Right kidney (tissue), 1 donor: ENCODE measurements around the gene SCART1.
"Not testable (repeated sequence)": the region's sequence is repeated elsewhere in the genome, so short reads cannot be mapped to it uniquely, and the experiment has no call there.

Source experiments
- DNase-seq: peaks from one replicate; pipeline ENCODE4 v3.0.0-alpha.2; 2016

Gene SCART1

DNA sequence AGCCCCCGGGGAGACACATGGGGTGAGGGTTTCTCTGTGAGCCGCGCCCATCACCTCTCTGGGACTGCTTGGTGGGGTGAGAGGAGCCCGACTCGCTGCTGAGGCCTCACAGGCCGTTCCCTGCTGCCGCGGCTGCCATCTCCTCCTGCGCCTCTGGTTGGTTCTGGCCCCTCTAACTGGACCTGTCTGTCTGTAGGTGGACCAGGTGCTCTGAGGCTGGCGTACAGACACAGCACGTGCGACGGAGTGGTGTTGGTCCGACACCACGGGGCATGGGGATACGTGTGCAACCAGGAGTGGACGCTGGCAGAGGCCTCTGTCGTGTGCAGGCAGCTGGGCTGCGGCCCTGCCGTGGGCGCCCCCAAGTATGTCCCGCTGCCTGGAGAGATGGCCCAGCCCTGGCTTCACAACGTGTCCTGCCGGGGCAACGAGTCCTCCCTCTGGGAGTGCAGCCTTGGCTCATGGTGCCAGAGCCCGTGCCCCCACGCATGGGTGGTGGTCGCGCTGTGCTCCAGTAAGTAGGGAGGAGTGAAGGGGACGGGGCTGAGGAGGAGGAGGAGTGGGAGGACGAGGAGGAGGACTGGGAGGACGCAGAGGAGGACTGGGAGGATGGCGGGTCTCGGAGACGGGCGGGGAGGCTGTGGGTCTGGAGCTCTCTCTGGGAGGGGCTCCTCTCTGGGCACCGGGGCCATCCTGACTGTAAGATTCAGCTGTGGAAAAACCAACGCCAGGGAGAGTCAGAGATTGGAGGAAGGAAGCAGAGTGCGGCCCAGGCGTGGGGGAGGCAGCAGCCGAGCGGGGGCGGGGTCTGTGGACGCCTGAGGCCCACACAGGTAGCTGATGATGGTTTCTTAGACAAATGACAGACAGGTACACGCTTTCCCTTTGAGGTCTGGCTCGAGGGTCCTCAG, 2.6 kb downstream of the SCART1 start:
- DNase-seq, result no peak

DNA sequence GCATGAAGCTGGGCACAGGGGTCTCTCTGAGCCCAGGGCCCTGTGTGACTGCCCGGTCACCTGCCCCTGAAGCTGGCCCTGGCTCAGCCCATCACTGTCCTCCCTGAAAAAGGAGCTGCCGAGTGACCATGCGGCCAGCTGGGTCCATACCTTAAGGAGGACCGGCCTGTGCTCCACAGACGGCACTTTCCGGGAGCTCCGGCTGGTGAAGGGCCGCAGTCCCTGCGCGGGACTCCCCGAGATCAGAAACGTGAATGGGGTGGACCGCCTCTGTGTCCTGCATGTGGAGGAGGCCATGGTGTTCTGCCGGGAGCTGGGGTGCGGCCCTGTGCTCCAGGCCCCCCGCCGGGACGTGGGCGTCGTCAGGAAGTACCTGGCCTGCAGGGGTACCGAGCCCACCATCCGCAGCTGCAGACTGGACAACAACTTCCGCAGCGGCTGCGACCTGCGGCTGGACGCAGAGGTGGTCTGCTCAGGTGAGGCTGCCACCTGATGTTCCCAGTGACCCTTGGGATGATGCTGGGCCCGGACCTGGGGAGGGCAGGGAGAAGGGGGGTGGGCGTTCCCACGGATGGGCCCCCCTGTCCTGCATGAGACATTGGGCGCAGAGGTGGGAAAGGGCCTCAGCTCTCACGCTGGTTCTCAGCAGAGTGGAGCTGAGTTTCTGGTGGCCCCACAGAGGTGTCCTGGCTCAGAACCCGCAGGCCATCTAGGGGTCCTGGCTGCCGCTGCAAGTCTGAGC, 3.5 kb downstream of the SCART1 start:
- DNase-seq, result no peak

DNA sequence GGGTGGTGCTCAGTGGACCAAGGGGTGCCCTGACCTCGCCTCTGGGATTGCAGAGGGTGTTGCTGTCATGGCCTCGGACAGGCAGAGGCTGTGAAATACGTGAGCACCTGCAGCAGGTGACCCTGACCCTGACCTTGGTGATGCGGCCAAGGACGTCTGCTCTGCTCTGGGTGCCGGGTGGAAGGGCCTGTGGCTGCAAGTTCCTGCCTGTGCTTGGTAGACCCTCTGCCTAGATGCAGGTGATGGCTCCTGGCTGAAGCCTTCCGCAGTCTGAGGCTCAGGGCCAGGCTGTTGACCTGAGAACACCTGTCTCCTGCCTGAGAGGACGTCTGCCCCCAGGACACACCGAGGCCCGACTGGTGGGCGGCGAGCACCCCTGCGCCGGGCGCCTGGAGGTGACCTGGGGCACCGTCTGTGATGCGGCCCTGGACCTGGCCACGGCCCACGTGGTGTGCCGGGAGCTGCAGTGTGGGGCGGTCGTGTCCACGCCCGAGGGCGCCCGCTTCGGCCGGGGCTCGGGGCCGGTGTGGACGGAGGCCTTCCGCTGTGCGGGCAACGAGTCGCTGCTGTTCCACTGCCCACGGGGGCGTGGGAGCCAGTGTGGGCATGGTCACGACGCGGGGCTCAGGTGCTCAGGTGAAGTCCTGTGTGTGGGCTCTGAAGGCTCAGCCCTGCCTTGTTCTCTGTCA, 4.4 kb downstream of the SCART1 start:
- DNase-seq, result no peak

DNA sequence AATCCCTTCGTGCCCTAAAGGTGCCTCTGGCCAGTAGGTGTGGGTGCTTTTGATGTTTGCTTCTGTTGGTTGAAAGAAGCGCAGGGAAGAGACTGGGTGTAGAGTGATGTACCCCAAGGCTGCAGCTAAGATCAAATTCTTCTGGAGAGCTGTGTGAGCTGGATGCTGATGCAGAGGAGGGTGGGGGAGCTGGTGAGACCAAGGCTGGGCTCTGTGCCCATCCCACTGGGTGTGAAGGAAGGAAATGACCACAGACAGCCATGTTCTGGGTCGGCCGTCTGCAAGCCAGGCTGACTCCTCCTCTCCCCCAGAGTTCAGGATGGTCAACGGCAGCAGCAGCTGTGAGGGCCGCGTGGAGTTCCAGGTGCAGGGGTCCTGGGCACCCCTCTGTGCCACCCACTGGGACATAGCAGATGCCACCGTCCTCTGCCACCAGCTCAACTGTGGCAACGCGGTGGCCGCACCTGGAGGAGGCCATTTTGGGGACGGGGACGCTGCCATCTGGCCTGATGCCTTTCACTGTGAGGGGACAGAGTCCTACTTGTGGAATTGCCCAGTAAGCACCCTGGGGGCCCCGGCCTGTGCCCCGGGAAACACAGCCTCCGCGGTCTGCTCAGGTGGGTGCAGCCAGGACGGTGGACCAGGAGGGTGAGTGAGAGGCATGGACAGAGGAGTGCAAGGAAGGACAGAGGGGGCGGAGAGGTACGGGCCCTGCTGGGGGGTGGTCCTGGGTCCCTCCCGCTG, 5.1 kb downstream of the SCART1 start:
- no peak for DNase-seq

DNA sequence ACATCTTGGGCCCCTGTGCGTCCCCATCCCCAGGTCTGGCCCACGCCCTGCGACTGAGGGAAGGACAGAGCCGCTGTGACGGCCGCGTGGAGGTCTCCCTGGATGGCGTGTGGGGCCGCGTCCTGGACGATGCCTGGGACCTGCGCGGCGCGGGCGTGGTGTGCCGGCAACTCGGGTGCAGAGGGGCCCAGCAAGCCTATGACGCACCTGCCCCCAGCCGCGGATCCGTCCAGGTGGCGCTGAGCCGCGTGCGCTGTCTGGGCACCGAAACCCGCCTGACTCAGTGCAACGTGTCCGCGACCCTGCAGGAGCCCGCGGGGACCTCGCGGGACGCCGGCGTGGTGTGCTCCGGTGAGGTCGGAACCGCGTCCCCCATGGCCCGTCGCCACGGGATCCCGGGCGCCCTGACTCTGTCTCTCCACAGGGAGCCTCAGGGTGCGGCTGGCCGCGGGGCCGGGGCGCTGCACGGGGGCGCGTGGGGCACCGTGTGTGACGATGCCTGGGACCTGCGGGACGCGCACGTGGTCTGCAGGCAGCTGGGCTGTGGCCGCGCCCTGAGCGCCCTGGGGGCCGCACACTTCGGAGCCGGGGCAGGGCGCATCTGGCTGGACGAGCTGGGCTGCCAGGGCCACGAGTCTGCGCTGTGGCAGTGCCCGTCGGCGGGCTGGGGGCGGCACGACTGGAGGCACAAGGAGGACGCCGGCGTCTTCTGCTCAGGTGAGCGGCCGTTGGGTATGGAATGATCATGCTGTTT, 5.9 kb downstream of the SCART1 start:
- DNase-seq, result no peak

DNA sequence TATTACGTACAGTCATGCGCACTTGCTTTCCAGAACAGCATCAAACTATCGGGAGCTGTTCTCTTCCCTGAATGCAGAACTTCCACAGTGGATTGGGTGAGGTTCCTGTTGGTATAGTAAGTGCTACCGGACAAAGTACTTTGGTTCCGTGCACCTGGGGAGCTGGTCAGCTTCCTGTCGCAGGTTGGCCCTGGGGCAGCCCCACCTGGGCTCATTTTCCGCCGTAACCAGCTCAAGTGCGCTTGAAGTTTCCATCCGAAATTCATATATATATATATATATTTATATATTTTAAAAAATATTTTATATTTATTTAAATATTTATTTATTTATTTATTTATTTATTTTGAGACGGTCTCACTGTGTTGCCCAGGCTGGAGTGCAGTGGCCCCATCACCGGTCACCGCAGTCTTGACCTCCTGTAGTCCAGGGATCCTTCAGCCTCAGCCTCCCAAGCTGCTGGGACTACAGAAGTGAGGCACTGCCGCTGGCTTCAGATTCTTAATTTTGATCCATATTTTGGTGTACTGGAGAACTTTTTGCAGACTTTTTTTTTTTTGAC, 6.5 kb downstream of the SCART1 start:
- no peak for DNase-seq

DNA sequence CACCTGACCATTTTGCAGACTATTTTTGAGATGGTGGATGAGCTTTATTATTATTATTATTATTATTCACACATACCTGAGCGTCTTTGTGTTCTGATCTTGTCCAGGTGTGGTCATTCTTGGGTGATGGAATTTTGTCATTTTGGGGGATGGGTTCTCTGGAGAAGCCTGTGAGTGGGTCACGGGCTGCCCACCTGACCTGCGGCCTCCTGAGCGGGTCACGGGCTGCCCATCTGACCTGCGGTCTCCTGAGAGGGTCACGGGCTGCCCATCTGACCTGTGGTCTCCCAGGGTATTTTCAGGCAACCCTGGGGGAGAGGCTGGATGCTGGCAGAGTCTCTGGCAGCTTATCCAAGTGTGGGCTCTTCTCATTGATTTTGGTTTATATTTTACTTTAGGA, 7.3 kb downstream of the SCART1 start:
- no peak for DNase-seq

DNA sequence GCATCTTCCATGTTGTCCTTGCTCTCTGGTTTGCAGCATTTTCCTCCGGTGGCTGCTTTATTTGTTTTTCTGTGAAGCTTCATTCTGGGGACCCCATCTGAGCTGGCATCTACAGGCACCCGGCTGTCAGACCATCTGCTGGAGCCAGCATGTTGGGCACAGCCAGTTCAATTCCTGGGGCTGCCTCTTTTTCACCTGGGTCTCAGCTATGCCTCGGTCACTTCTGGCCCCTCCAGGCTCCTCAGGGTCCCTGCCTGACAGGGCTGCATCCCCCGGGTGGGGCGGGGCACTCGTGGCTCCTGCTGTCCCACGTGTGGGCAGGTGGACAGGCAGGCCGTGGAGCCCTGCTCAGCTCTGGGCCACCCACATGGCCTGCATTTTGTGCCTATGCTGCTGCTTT, 8.1 kb downstream of the SCART1 start:
- DNase-seq, result no peak

DNA sequence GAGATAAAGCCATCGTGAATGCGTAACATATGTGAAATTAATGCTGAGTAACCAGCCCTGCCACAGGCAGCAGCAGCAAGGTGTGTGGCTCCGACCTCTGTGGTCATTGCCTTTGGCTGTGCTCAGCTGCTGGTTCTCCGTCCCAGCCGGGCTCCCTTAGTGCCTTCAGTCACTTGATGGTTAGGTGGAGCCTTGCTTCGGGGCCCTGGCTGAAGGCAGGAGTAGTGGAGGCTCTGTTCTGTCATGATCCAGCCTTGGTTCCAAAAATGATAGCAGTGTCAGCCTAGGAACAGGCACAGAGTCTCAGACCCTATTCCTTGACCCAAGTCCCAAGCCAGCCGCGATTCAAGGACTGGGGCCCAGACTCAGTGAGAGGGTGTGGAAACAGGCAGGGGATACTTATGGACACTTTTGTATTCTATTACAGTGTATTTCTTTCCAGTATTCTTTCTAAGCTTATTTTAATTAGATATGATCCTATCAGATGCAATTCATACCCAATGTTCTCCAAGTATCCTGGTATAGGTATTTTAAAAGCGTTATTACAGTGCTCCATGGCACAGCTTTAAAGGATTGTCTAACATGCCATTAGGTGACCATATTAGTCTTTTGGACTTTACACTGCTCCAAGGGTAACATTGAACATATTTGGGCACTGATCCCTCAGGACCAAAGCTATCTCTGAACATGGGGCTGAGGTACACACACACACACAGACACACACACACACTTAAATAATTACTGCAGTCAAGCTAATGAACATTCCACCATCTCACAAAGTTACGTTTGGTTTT, 9.0 kb downstream of the SCART1 start:
- no peak for DNase-seq

DNA sequence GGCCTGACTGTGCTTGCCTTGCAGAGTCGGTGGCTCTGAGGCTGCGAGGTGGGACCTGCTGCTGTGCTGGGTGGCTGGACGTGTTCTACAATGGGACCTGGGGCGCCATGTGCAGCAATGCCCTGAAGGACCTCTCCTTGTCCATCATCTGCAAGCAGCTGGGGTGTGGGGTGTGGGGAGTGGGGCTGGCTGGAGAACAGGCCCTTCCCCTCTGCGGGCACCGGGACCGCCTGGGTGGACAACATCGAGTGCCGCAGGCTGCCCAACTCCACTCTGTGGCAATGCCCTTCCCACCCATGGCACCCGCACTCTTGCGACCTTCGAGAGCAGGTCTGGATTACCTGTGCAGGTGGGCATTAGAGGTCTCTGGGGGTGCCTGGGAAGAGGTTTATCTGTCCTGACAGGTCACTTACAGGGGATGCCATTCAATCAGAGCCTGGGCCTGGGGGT, 10.9 kb downstream of the SCART1 start:
- DNase-seq, result no peak

DNA sequence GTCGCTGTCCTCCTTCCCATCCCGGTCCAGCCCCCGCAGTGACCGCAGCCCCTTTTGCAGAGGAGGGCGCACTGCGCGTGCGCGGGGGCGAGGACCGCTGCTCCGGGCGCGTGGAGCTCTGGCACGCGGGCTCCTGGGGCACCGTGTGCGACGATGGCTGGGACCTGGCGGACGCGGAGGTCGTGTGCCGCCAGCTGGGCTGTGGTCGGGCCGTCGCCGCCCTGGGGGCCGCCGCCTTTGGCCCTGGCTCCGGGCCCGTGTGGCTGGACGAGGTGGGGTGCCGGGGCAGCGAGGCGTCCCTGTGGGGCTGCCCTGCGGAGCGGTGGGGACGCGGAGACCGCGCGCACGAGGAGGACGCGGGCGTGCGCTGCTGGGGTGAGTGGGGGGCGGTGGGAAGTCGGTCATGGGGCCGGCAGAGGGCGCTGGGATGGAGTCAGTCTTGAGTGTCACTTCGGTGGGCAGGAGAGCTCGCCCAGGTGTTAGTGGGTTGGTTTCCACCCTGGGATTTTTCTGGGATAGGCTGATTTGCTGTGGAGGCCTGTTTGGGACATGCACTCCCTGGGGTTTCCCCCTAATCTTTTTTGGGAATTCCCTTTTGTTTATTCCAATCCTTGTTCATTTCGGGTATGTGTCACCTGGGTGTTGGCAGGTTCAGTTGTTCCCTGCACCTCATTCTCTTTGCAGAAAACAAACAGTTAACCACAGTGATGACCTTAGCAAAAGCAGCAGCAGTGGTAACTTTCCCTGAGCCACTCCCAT, 11.6 kb downstream of the SCART1 start:
- no peak for DNase-seq

DNA sequence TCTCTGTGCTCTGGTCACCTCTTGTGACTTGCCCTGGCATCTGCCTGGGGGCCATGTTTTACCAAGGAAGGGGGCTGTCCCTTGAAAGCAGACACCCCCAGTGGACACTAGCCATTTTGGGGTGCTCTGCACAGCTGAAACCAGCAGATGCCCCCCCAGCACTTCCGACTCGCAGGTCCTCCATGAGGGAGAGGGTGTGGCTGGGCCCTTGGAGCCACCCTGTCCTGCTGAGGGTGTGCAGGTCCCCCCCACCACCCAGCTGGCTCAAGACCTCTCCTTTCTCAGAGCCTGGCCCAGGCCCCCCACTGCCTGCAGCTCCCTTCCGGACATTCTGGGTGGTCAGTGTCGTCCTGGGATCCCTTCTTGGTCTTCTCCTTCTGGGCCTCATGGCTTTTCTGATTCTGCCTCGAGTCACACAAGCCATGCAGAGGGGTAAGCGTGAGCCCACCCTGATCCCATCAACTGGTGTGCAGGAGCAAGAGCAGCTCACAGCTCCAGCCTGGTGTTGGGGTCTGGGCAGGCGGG, 12.3 kb downstream of the SCART1 start:
- DNase-seq, result no peak

DNA sequence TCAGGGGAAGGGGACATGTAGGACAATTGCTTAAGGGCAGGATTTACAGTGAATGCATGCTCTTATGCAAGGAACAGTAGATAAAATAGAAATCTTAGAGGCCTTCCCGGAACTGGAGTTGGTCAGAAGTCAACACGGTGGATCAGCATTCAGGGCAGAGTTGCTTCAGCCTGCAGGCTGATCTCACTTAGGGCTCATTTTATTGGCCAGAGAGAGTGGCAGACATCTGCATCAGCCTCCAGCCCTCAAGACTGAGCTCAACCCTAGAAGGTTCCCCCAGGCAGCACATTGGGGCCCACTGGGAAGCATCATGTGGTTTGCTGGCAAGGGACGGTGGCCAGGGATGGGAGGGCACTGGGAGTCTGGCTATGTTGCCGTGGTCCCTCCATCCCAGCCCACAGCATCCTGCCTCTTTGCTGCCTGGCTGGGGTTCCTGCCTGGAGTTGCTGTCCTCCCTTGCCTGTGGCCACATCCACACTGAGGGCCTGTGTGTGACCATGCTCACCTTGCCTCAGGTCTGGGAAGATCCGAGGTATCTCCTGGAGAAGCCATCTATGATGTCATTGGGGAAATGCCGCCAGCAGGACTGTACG, 13.0 kb downstream of the SCART1 start:
- DNase-seq, result no peak

DNA sequence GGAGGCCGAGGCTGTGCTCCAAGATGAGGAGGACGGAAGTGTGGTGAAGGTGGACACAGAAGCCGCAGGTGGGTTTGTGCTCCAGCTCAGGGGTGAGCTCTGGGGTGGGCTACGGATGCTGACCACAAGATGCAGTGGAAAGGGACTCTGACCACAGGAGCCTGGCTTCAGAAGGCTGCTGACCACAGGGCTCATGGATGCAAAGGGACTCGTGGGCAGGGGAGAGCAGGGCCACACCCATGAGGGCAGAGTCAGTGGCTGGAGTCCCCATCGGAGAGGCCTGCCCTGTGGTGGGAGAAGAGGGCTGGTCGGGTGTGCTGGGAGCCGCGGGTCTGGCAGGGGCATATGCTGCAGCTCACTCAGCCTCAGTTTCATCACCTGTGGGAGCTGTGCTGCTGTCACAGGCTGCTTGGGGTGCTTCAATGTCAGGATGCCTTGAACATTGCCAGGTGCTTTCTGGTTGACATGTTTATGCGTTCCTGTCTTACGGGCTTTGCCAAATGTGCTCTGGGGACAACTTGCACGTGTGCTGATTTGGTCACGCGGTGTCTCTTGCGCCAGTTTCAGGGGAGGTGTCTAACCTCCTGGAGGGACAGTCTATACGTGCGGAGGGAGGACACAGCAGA, 13.7 kb downstream of the SCART1 start:
- no peak for DNase-seq

DNA sequence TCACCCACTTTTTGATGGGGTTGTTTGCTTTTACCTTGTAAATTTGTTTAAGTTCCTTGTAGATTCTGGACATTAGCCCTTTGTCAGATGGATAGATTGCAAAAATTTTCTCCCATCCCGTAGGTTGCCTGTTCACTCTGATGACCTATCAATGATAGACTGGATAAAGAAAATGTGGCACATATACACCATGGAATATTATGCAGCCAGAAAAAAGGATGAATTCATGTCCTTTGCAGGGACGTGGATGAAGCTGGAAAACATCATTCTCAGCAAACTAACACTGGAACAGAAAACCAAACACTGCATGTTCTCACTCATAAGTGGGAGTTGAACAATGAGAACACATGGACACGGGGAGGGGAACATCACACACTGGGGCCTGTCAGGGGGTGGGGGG, 15.5 kb downstream of the SCART1 start:
- DNase-seq, result not testable (repeated sequence)

DNA sequence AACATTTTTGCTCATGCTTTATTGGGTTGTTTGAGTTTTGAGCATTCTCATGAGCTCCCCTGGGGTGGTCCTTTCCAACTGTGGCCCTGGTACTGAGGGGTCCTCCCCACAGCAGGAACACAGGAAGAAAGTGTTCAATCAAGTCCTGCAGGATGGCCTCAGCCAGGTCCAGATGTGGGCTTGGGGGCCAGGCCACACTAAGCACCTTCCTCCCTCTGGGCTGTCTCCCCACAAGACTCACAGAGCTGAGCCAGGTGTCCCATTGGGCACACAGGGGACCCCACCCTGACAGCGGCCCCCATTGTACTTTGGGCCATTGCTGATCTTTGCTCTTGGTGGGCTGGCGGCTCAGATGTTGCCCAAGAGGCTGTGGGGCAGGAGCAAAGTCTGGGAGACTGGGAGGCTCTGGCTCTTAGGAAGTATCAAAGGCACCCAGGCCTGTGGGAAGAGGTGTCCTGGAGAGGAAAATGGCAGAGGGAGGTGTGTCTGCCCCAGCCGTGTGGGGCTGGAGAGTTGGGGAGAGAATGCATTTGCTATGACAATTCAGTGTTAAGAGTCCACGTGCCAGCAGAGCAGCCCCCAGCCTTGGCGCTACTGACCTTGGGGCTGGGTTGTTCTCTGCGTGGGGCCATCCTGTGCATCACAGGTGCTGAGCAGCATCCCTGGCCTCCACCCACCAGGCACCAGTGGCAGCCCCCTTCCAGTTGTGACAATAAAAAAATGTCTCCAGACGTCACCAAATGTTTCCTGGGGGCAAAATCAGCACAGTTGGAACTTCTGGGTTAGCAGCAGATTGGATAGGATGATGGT, 17.8 kb downstream of the SCART1 start:
- DNase-seq, result no peak

DNA sequence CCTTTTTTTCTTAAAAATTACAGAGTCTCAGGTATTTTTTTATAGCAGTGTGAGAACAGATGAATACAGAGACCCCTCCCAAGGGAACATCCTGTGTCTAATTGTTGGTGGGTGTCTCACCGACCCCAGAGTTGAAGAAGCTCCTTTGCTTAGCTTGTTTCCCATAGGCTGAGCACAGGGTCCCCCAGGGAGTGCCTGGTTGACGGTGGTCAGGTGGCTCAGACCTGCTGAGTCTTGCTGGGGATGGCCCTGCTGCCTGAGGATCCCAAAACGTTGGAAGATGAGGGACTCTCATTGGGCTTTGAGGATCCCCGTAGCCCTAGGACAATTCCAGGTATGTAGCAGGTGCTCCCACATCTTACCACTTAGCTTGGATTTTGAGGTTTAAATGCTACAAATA, 19.5 kb downstream of the SCART1 start:
- DNase-seq, result no peak

DNA sequence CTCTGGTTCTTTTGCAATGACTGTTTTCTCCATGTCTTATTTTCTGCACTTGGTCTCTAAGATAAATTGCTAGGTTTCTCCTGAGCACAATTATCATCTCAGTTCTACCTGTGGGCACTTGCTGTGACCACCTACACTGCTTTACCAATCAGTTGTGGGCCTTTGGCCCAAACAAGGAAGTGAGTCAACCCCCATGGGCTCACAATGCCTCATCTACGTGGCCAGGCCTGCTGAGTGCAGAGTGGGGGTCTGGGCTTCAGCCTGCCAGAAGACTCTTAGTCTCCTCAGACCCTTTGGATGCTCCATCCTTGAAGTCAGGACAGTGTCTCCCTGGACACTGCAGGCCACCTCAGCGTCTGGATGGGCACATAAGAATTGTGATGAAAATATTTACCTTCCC, 20.3 kb downstream of the SCART1 start:
- no peak for DNase-seq
